Neural cell (in vitro differentiated cells): ENCODE data around the gene TRPM4. TPM values are rescaled to one million over a fixed set of nuclear protein-coding genes. Genes with fewer than 3 reads are reported as not detected.

Experiments
- H2AFZ ChIP-seq: fragments of 200-600, 300-800 bp; sonication (generic), shearing (Covaris generic); 2 replicates; pipeline ENCODE4 v1.6.0; 2014; ENCODE audit warnings: low read depth, mild to moderate bottlenecking, antibody characterized with exemption, low read length, moderate library complexity
- H3F3A ChIP-seq: fragments of 200-600 bp; shearing (Covaris generic); 2 replicates; pipeline ENCODE4 v1.6.1; 2016; ENCODE audit warnings: mild to moderate bottlenecking, moderate library complexity, mixed read lengths, antibody characterized with exemption, low read length; ENCODE audit not compliant: insufficient read depth, poor library complexity, severe bottlenecking
- H3K27ac ChIP-seq: fragments of 200-600, 300-800 bp; sonication (generic), shearing (Covaris generic); 2 replicates; pipeline ENCODE4 v1.5.1; 2014; ENCODE audit warnings: mild to moderate bottlenecking, low read length, moderate library complexity
- H3K27me3 ChIP-seq: fragments of 300-800, 200-600 bp; sonication (generic), shearing (Covaris generic); 2 replicates; pipeline ENCODE4 v1.6.0; 2014; ENCODE audit warnings: mild to moderate bottlenecking, low read depth, low read length, moderate library complexity; ENCODE audit not compliant: insufficient read depth
- H3K36me3 ChIP-seq: fragments of 300-800, 200-600 bp; sonication (generic), shearing (Covaris generic); 2 replicates; pipeline ENCODE4 v1.5.1; 2014; ENCODE audit warnings: mild to moderate bottlenecking, antibody characterized with exemption, low read length, moderate library complexity; ENCODE audit not compliant: insufficient read depth
- H3K4me2 ChIP-seq: fragments of 300-800, 200-600 bp; sonication (generic), shearing (Covaris generic); 2 replicates; pipeline ENCODE4 v1.6.0; 2014; ENCODE audit warnings: mild to moderate bottlenecking, low read length
- H3K4me3 ChIP-seq: fragments of 300-800, 200-600 bp; sonication (generic), shearing (Covaris generic); 2 replicates; pipeline ENCODE4 v1.5.1; 2014; ENCODE audit warnings: mild to moderate bottlenecking, low read length, moderate library complexity
- H3K79me2 ChIP-seq: fragments of 200-600 bp; shearing (Covaris generic); replicated peaks from 2 replicates; pipeline ENCODE4 v1.6.0; 2014; ENCODE audit warnings: mild to moderate bottlenecking, low read length, moderate library complexity; ENCODE audit not compliant: insufficient read depth
- H3K9ac ChIP-seq: fragments of 300-800, 200-600 bp; sonication (generic), shearing (Covaris generic); 2 replicates; pipeline ENCODE4 v1.6.1; 2016; ENCODE audit warnings: mild to moderate bottlenecking, low read length, mixed read lengths
- H3K9me2 ChIP-seq: fragments of 200-600 bp; shearing (Covaris generic); 2 replicates; pipeline ENCODE4 v1.6.1; 2016; ENCODE audit warnings: mild to moderate bottlenecking, low read length, mixed read lengths; ENCODE audit not compliant: insufficient read depth
- H3K9me3 ChIP-seq: fragments of 200-600, 300-800 bp; sonication (generic), shearing (Covaris generic); 2 replicates; pipeline ENCODE4 v1.6.1; 2016; ENCODE audit warnings: mild to moderate bottlenecking, mixed run types, low read length, moderate library complexity, mixed read lengths
- H4K20me1 ChIP-seq: fragments of 200-600 bp; shearing (Covaris generic); 2 replicates; pipeline ENCODE4 v1.6.1; 2016; ENCODE audit warnings: mild to moderate bottlenecking, mixed run types; ENCODE audit not compliant: insufficient read depth
- EP300 ChIP-seq: fragments of 450-650 bp; conservative IDR thresholded peaks from 2 replicates; pipeline ENCODE4 v1.6.1; 2014; ENCODE audit warnings: antibody characterized with exemption, mild to moderate bottlenecking, moderate library complexity; ENCODE audit not compliant: poor library complexity, severe bottlenecking
- EZH2 ChIP-seq: fragments of 200-600, 300-800 bp; shearing (Covaris generic), sonication (generic); IDR thresholded peaks from 2 replicates; pipeline ENCODE4 v1.6.1; 2014; ENCODE audit warnings: antibody characterized with exemption, low read length, borderline replicate concordance, mild to moderate bottlenecking; ENCODE audit not compliant: insufficient read depth, poor library complexity, severe bottlenecking
- MXI1 ChIP-seq: fragments of 450-650 bp; conservative IDR thresholded peaks from 2 replicates; pipeline ENCODE4 v1.6.1; 2014; ENCODE audit warnings: antibody characterized with exemption, mild to moderate bottlenecking; ENCODE audit not compliant: poor library complexity, severe bottlenecking
- POLR2AphosphoS5 ChIP-seq: IDR thresholded peaks from 2 replicates; pipeline ENCODE4 v1.6.1; 2012
- RAD21 ChIP-seq: fragments of 450-650 bp; conservative IDR thresholded peaks from 2 replicates; pipeline ENCODE4 v1.6.1; 2014; ENCODE audit warnings: antibody characterized with exemption, mild to moderate bottlenecking, moderate library complexity
- SMC3 ChIP-seq: fragments of 450-650 bp; conservative IDR thresholded peaks from 2 replicates; pipeline ENCODE4 v1.6.1; 2014; ENCODE audit warnings: antibody characterized with exemption, mild to moderate bottlenecking, moderate library complexity; ENCODE audit not compliant: poor library complexity
- TAF1 ChIP-seq: IDR thresholded peaks from 2 replicates; pipeline ENCODE4 v1.6.1; 2012; ENCODE audit warnings: low read depth
- polyA plus RNA-seq: library from polyadenylated mRNA; depleted of rRNA; stranded (reverse); fragments of >200 nt; gene quantifications from 2 replicates; pipeline ENCODE4 v1.2.3, GENCODE V29; 2014
- TF ChIP-seq, protein P1 (sequence below): IDR thresholded peaks from 2 replicates; pipeline ENCODE4 v1.6.1; 2012; ENCODE audit warnings: borderline replicate concordance
- TF ChIP-seq, protein P2 (sequence below): fragments of 450-650 bp; IDR thresholded peaks from 2 replicates; pipeline ENCODE4 v1.5.1; 2014; ENCODE audit warnings: antibody characterized with exemption, mild to moderate bottlenecking, moderate library complexity; ENCODE audit not compliant: poor library complexity, severe bottlenecking

Gene TRPM4
- polyA plus RNA-seq, 1 donor from 2014 or later, result 42.5 TPM

DNA sequence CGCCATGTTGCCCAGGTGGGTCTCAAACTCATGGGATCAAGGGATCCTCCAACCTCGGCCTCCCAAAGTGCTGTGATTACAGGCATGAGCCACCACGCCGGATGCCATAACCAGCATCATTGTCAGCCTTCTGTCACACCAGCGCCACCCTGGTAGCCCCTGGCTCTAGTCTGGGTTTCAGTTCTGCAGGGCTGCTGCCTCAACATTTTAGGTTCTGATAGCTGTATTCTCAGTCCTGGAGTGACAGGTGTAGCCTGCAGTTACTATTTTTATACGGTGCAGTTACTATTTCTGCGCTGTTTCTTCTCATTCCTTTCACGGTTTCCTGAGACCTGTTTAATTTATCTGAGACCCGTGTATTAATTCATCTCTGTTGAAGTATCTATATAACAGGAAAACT is 57.1 kb downstream of the TRPM4 start:
- H3K9ac ChIP-seq, result no peak overlapping the region
- H3K9me2 ChIP-seq, result no peaks in the 10 kb centered on the region
- H3K4me3 ChIP-seq, result no peak overlapping the region
- no peak overlapping the region for H2AFZ ChIP-seq
- no peaks in the 10 kb centered on the region for H3K36me3 ChIP-seq
- no peaks in the 10 kb centered on the region for H4K20me1 ChIP-seq
- TF ChIP-seq SMC3, result no peak
- TF ChIP-seq POLR2AphosphoS5, result no peak
- no peak for TF ChIP-seq RAD21
- TF ChIP-seq, protein P1, sequence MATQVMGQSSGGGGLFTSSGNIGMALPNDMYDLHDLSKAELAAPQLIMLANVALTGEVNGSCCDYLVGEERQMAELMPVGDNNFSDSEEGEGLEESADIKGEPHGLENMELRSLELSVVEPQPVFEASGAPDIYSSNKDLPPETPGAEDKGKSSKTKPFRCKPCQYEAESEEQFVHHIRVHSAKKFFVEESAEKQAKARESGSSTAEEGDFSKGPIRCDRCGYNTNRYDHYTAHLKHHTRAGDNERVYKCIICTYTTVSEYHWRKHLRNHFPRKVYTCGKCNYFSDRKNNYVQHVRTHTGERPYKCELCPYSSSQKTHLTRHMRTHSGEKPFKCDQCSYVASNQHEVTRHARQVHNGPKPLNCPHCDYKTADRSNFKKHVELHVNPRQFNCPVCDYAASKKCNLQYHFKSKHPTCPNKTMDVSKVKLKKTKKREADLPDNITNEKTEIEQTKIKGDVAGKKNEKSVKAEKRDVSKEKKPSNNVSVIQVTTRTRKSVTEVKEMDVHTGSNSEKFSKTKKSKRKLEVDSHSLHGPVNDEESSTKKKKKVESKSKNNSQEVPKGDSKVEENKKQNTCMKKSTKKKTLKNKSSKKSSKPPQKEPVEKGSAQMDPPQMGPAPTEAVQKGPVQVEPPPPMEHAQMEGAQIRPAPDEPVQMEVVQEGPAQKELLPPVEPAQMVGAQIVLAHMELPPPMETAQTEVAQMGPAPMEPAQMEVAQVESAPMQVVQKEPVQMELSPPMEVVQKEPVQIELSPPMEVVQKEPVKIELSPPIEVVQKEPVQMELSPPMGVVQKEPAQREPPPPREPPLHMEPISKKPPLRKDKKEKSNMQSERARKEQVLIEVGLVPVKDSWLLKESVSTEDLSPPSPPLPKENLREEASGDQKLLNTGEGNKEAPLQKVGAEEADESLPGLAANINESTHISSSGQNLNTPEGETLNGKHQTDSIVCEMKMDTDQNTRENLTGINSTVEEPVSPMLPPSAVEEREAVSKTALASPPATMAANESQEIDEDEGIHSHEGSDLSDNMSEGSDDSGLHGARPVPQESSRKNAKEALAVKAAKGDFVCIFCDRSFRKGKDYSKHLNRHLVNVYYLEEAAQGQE, result no peak
- TF ChIP-seq, protein P2, sequence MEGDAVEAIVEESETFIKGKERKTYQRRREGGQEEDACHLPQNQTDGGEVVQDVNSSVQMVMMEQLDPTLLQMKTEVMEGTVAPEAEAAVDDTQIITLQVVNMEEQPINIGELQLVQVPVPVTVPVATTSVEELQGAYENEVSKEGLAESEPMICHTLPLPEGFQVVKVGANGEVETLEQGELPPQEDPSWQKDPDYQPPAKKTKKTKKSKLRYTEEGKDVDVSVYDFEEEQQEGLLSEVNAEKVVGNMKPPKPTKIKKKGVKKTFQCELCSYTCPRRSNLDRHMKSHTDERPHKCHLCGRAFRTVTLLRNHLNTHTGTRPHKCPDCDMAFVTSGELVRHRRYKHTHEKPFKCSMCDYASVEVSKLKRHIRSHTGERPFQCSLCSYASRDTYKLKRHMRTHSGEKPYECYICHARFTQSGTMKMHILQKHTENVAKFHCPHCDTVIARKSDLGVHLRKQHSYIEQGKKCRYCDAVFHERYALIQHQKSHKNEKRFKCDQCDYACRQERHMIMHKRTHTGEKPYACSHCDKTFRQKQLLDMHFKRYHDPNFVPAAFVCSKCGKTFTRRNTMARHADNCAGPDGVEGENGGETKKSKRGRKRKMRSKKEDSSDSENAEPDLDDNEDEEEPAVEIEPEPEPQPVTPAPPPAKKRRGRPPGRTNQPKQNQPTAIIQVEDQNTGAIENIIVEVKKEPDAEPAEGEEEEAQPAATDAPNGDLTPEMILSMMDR, result no peak
- no peak for TF ChIP-seq EP300
- TF ChIP-seq MXI1, result no peak
- TF ChIP-seq EZH2, result no peak
- TF ChIP-seq TAF1, result no peak
- H3K4me2 ChIP-seq, result no peak overlapping the region
- H3K9me3 ChIP-seq, result no peaks in the 10 kb centered on the region
- no peaks in the 10 kb centered on the region for H3K27me3 ChIP-seq
- H3K27ac ChIP-seq, result no peak overlapping the region
- H3F3A ChIP-seq, result no peaks in the 10 kb centered on the region
- no peaks in the 10 kb centered on the region for H3K79me2 ChIP-seq

DNA sequence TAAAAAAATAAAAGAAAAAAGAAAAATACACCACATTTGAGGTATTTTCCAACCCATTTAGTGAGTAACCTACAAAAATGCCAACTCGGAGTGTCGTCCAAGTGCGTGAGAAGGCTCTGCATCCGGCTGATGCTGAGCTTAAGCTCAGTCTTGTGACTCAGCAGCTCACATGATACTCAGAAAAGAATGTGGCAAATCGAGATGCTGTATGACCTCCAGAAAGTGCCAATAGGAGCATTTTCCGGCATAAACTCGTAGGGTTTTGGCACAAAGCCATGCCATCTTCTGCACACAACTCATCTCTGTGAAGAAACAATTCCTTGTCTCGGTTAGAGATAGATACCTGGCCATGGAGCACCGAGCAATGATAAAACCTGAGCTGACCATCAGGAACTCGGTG is 58.5 kb downstream of the TRPM4 start:
- H3K4me3 ChIP-seq, result no peak overlapping the region
- H3K27ac ChIP-seq, result no peak overlapping the region
- H3K4me2 ChIP-seq, result no peak overlapping the region
- no peaks in the 10 kb centered on the region for H3K27me3 ChIP-seq
- H2AFZ ChIP-seq, result no peak overlapping the region
- no peak overlapping the region for H3K9ac ChIP-seq
- no peaks in the 10 kb centered on the region for H3F3A ChIP-seq
- no peaks in the 10 kb centered on the region for H4K20me1 ChIP-seq
- H3K79me2 ChIP-seq, result no peaks in the 10 kb centered on the region
- no peaks in the 10 kb centered on the region for H3K9me3 ChIP-seq
- no peaks in the 10 kb centered on the region for H3K9me2 ChIP-seq
- no peaks in the 10 kb centered on the region for H3K36me3 ChIP-seq
- TF ChIP-seq EZH2 (no peak), POLR2AphosphoS5 (no peak), RAD21 (no peak), MXI1 (no peak), EP300 (no peak)
- TF ChIP-seq, protein P1, result no peak
